ENCODE measurements around the gene SKOR1. TPM values are rescaled to one million over a fixed set of nuclear protein-coding genes. Genes with fewer than 3 reads are reported as not detected.

SKOR1 gene
- polyA plus RNA-seq, 1 of the 3 experiments (the other 2 are of a cell fraction) = 0.26 TPM

- Histone ChIP-seq H3K4me2 (no peak overlapping the region), H3K9ac (no peak overlapping the region), H2AFZ (ENCODE audit: low read depth) (no peak overlapping the region), H3K36me3 (replicated peaks in 1 of 2; ENCODE audit: control insufficient read depth in 1 of 2, insufficient read depth in 2 of 2, low read length in 1 of 2) (no peaks in the 10 kb centered on the region), H3K27ac (ENCODE audit: low read depth in 2 of 2, low read length in 1 of 2) (no peak overlapping the region), H3K9me3 (no peaks in the 10 kb centered on the region), H3K79me2 (ENCODE audit: insufficient read depth) (no peaks in the 10 kb centered on the region), H3F3A (replicated peaks; ENCODE audit: insufficient read depth) (no peaks in the 10 kb centered on the region), H3K9me2 (no peaks in the 10 kb centered on the region), H4K20me1 (ENCODE audit: insufficient read depth) (no peaks in the 10 kb centered on the region), H3K4me3 (ENCODE audit: low read depth in 2 of 2, low read length in 1 of 2) (no peak overlapping the region), H3K4me1 (ENCODE audit: control insufficient read depth in 1 of 2, insufficient read depth in 2 of 2, low read depth in 1 of 2, low read length in 1 of 2) (no peaks in the 10 kb centered on the region; a peak in 1 of 4 replicates), H3K27me3 (ENCODE audit: insufficient read depth) (no peaks in the 10 kb centered on the region)
- 83% methylated on average over 2 of the region's 6 CpGs for WGBS (ENCODE audit: low lambda C conversion rate)
- no peak for DNase-seq
- POLR2A ChIA-PET = no interaction called here
- no peak for TF ChIP-seq POLR2AphosphoS5 (IDR thresholded peaks at IDR 0.05; ENCODE audit: low read depth, low read length)
- no peak for TF ChIP-seq RXRA (IDR thresholded peaks at IDR 0.05; ENCODE audit: borderline replicate concordance, low read depth)
- no peak for TF ChIP-seq REST (IDR thresholded peaks at IDR 0.05; ENCODE audit: low read depth, low read length)
- no peak for TF ChIP-seq YY1 (IDR thresholded peaks at IDR 0.05; ENCODE audit: low read depth)
- no peak for TF ChIP-seq TAF1 (IDR thresholded peaks at IDR 0.05; ENCODE audit: borderline replicate concordance, low read depth, low read length)
- no peak for TF ChIP-seq JUND (IDR thresholded peaks at IDR 0.05)
- TF ChIP-seq CTCF (IDR thresholded peaks at IDR 0.05) = no peak
- TF ChIP-seq NRF1 (IDR thresholded peaks at IDR 0.05; ENCODE audit: low read depth, low read length) = no peak
- TF ChIP-seq GABPA (IDR thresholded peaks at IDR 0.05; ENCODE audit: low read depth) = no peak
- TF ChIP-seq FOXJ3 (CRISPR knock-in tag; IDR thresholded peaks at IDR 0.05) = no peak
- no peak for TF ChIP-seq GATA2 (CRISPR knock-in tag; IDR thresholded peaks at IDR 0.05)
- CTCF ChIA-PET = interaction anchor here (1.2 kb wide), 1 partner anchor 11 kb away, joined by 3 read pairs; no protein-coding TSS in a partner anchor
Measured at GRCh38 chr15:67809866-67810265, 15.4 kb upstream of the SKOR1 start.

- ChIA-PET POLR2A (no interaction called here), CTCF (interaction anchor here (0.7 to 1.3 kb wide), 2 partner anchors 21 to 26 kb away, joined by 3 to 4 read pairs; no protein-coding TSS in a partner anchor)
- no peaks in the 10 kb centered on the region for H3K4me1 ChIP-seq (ENCODE audit: control insufficient read depth in 1 of 2, insufficient read depth in 2 of 2, low read depth in 1 of 2, low read length in 1 of 2)
- no peak overlapping the region for H3K9ac ChIP-seq
- H3K4me3 ChIP-seq (ENCODE audit: low read depth in 2 of 2, low read length in 1 of 2) = no peak overlapping the region
- no peak for TF ChIP-seq JUND (IDR thresholded peaks at IDR 0.05)
- no peak for TF ChIP-seq FOXJ3 (CRISPR knock-in tag; IDR thresholded peaks at IDR 0.05)
- no peak for TF ChIP-seq EP300 (IDR thresholded peaks at IDR 0.05; ENCODE audit: borderline replicate concordance in 1 of 2, low read depth in 1 of 2, low read length in 1 of 2)
- no peak for TF ChIP-seq REST (IDR thresholded peaks at IDR 0.05; ENCODE audit: low read depth, low read length)
- TF ChIP-seq MAX (IDR thresholded peaks at IDR 0.05; ENCODE audit: low read depth) = no peak
- H3K36me3 ChIP-seq (replicated peaks in 1 of 2; ENCODE audit: control insufficient read depth in 1 of 2, insufficient read depth in 2 of 2, low read length in 1 of 2) = no peaks in the 10 kb centered on the region
- H3K9me2 ChIP-seq = no peaks in the 10 kb centered on the region
- H4K20me1 ChIP-seq (ENCODE audit: insufficient read depth) = no peaks in the 10 kb centered on the region
- no peak overlapping the region for H2AFZ ChIP-seq (ENCODE audit: low read depth)
- no peaks in the 10 kb centered on the region for H3K79me2 ChIP-seq (ENCODE audit: insufficient read depth)
- no peak overlapping the region for H3K4me2 ChIP-seq
- WGBS (ENCODE audit: low lambda C conversion rate) = 81% methylated on average over 11 of the region's 11 CpGs
- no peak for DNase-seq
- H3K9me3 ChIP-seq = no peaks in the 10 kb centered on the region
- no peaks in the 10 kb centered on the region for H3K27me3 ChIP-seq (ENCODE audit: insufficient read depth)
- H3F3A ChIP-seq (replicated peaks; ENCODE audit: insufficient read depth) = no peaks in the 10 kb centered on the region
- no peak overlapping the region for H3K27ac ChIP-seq (ENCODE audit: low read depth in 2 of 2, low read length in 1 of 2)
Measured at GRCh38 chr15:67812241-67812644, 13.1 kb upstream of the SKOR1 start.
